ENCODE results near the gene ABHD2. TPM values are rescaled to one million over a fixed set of nuclear protein-coding genes. Genes with fewer than 3 reads are reported as not detected.
A peak's percentile ranks its signal among the peaks of the same experiment; 100 is the strongest.

The ABHD2 gene
- total RNA-seq, 1 donor from 2014 or later, result 202 TPM

- TF ChIP-seq, protein P1, sequence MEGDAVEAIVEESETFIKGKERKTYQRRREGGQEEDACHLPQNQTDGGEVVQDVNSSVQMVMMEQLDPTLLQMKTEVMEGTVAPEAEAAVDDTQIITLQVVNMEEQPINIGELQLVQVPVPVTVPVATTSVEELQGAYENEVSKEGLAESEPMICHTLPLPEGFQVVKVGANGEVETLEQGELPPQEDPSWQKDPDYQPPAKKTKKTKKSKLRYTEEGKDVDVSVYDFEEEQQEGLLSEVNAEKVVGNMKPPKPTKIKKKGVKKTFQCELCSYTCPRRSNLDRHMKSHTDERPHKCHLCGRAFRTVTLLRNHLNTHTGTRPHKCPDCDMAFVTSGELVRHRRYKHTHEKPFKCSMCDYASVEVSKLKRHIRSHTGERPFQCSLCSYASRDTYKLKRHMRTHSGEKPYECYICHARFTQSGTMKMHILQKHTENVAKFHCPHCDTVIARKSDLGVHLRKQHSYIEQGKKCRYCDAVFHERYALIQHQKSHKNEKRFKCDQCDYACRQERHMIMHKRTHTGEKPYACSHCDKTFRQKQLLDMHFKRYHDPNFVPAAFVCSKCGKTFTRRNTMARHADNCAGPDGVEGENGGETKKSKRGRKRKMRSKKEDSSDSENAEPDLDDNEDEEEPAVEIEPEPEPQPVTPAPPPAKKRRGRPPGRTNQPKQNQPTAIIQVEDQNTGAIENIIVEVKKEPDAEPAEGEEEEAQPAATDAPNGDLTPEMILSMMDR (IDR thresholded peaks at IDR 0.05), result no peak
- Histone ChIP-seq H3K9me3 (no peaks in the 10 kb centered on the region), H3K36me3 (peaks cover 46% of the 10 kb centered on the region), H3K4me1 (peaks cover 21% of the 10 kb centered on the region), H3K27me3 (ENCODE audit: low read depth) (no peaks in the 10 kb centered on the region), H3K4me3 (no peak overlapping the region), H3K27ac (peak overlapping the region; percentile 70)
- ATAC-seq (peak; percentile 94 to 96), DNase-seq (no peak)
- intact Hi-C loops (cut with DNase I), result no loop called here
Observed at GRCh38 chr15:89150762-89151664, 62.8 kb downstream of the ABHD2 start.

- Histone ChIP-seq H3K27me3 (ENCODE audit: low read depth) (no peaks in the 10 kb centered on the region), H3K9me3 (no peaks in the 10 kb centered on the region), H3K4me3 (no peak overlapping the region), H3K27ac (no peak overlapping the region), H3K4me1 (peaks cover 18% of the 10 kb centered on the region), H3K36me3 (peaks cover 82% of the 10 kb centered on the region)
- TF ChIP-seq, protein P1 (IDR thresholded peaks at IDR 0.05), result no peak
- DNase-seq (no peak), ATAC-seq (no peak)
- intact Hi-C loops (cut with DNase I), result no loop called here
Observed at GRCh38 chr15:89155122-89155521, 66.9 kb downstream of the ABHD2 start.

DNA sequence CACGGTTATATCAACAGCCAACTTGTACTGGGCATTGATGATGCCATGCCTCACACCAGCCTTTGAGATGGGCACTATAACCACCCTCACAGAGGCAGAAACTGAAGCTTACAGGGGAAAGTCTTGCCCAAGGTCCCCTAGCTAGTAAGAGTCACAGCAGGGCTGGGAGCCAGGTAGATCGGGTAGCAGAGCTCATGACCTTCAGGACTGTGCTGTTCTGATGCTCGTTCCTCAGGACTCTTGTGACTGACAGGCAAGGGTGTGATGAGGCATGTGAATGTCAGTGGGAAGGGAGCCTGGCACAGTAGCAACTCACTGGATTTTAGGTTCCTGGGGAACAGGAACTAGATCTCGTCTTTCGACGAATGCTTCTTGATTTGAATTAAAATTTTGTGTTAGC lies 67.4 kb downstream of the ABHD2 start:
- TF ChIP-seq, protein P1 (IDR thresholded peaks at IDR 0.05), result no peak
- intact Hi-C loops (cut with DNase I), result no loop called here
- no peak for DNase-seq
- Histone ChIP-seq H3K9me3 (no peaks in the 10 kb centered on the region), H3K27ac (no peak overlapping the region), H3K36me3 (peaks cover 86% of the 10 kb centered on the region), H3K4me3 (no peak overlapping the region), H3K27me3 (ENCODE audit: low read depth) (no peaks in the 10 kb centered on the region), H3K4me1 (peaks cover 13% of the 10 kb centered on the region)
- no peak for ATAC-seq

DNA sequence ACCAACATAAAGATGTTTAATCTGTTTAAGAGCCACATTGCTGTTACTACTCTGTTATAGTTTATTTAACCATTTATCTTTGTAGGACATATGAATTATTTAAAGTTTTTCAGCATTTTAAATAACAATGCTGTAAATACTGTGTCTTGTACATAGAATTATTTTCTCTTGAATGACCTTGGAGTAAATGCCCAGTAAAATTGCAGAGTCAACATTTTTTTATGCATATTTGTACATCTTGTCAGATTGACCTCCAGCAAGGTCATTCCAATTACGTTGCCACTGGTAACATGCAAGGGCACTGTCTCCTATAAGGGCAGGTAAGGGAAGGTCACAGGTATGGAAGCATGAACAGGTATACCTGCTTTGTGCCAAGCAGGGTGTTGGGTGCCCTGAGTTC lies 68.8 kb downstream of the ABHD2 start:
- no peak overlapping the region for H3K4me3 ChIP-seq
- ATAC-seq (no peak), DNase-seq (no peak)
- TF ChIP-seq, protein P1 (IDR thresholded peaks at IDR 0.05), result no peak
- H3K4me1 ChIP-seq, result peaks cover 3% of the 10 kb centered on the region
- H3K27me3 ChIP-seq (ENCODE audit: low read depth), result no peaks in the 10 kb centered on the region
- H3K36me3 ChIP-seq, result peaks cover 89% of the 10 kb centered on the region
- no peak overlapping the region for H3K27ac ChIP-seq
- intact Hi-C loops (cut with DNase I), result no loop called here
- H3K9me3 ChIP-seq, result no peaks in the 10 kb centered on the region

- Histone ChIP-seq H3K36me3 (peaks cover 88% of the 10 kb centered on the region), H3K9me3 (no peaks in the 10 kb centered on the region), H3K27ac (no peak overlapping the region), H3K27me3 (ENCODE audit: low read depth) (no peaks in the 10 kb centered on the region), H3K4me1 (peaks cover 3% of the 10 kb centered on the region), H3K4me3 (no peak overlapping the region)
- TF ChIP-seq, protein P1 (IDR thresholded peaks at IDR 0.05), result no peak
- ATAC-seq (peak in 1 of 2 donors; percentile 28), DNase-seq (no peak)
- intact Hi-C loops (cut with DNase I), result no loop called here
Observed at GRCh38 chr15:89157918-89158564, 69.8 kb downstream of the ABHD2 start.
